GM21423 (cell line): ENCODE data around the gene DCC.

ENCODE experiments used
- ATAC-seq: cut with Tn5 transposase; IDR thresholded peaks from one replicate; pipeline ENCODE4 v1.9.1; 2021; ENCODE audit warnings: mild to moderate bottlenecking, moderate library complexity; ENCODE audit not compliant: unreplicated experiment

Gene DCC

GRCh38 chr18:52764316-52764715 is 424.3 kb downstream of the DCC start:
- no peak for ATAC-seq

GRCh38 chr18:52766002-52766545 is 426.1 kb downstream of the DCC start:
- no peak for ATAC-seq

GRCh38 chr18:52781113-52781512 is 441.1 kb downstream of the DCC start:
- no peak for ATAC-seq

- no peak for ATAC-seq
Measured at GRCh38 chr18:52791321-52791720, 451.3 kb downstream of the DCC start.

GRCh38 chr18:52812834-52813233 is 472.8 kb downstream of the DCC start:
- ATAC-seq: no peak

GRCh38 chr18:52813635-52814416 is 473.8 kb downstream of the DCC start:
- ATAC-seq: no peak

- no peak for ATAC-seq
Measured at GRCh38 chr18:52815651-52816050, 475.7 kb downstream of the DCC start.

GRCh38 chr18:52816121-52816520 is 476.1 kb downstream of the DCC start:
- no peak for ATAC-seq

GRCh38 chr18:52822160-52822559 is 482.2 kb downstream of the DCC start:
- no peak for ATAC-seq

GRCh38 chr18:52824126-52824525 is 484.1 kb downstream of the DCC start:
- ATAC-seq: no peak

GRCh38 chr18:52826994-52827393 is 487.0 kb downstream of the DCC start:
- no peak for ATAC-seq

GRCh38 chr18:52829320-52829719 is 489.3 kb downstream of the DCC start:
- no peak for ATAC-seq

- ATAC-seq: no peak
Measured at GRCh38 chr18:52829876-52830405, 489.9 kb downstream of the DCC start.

GRCh38 chr18:52844323-52844722 is 504.3 kb downstream of the DCC start:
- ATAC-seq: no peak

GRCh38 chr18:52845036-52845435 is 505.0 kb downstream of the DCC start:
- ATAC-seq: no peak

- no peak for ATAC-seq
Measured at GRCh38 chr18:52850031-52850560, 510.1 kb downstream of the DCC start.

GRCh38 chr18:52861558-52861957 is 521.6 kb downstream of the DCC start:
- ATAC-seq: no peak

GRCh38 chr18:52869349-52869923 is 529.4 kb downstream of the DCC start:
- no peak for ATAC-seq

- no peak for ATAC-seq
Measured at GRCh38 chr18:52869942-52870907, 530.2 kb downstream of the DCC start.

- no peak for ATAC-seq
Measured at GRCh38 chr18:52874774-52875173, 534.8 kb downstream of the DCC start.

- no peak for ATAC-seq
Measured at GRCh38 chr18:52875725-52876124, 535.7 kb downstream of the DCC start.
